Esophagus muscularis mucosa (tissue), 3 donors: ENCODE measurements around the gene SETBP1.

Experiments
- EP300 ChIP-seq: sonication (generic); formaldehyde crosslinking; IDR thresholded peaks from one replicate; pipeline ENCODE4 v1.6.1; 2017; ENCODE audit warnings: antibody characterized with exemption
- TF ChIP-seq, protein P1 (sequence below), 3 experiments: fragments of 200-600 bp in 2 of 3; fragments of 450-650 bp in 1 of 3; sonication (generic) in 2 of 3; IDR thresholded peaks; one replicate each; pipeline ENCODE4 v1.5.1; 2017 to 2019; ENCODE audit warnings: antibody characterized with exemption in 3 of 3, mild to moderate bottlenecking in 2 of 3, moderate library complexity in 1 of 3

GRCh38 chr18:44638034-44638540, 42.6 kb upstream of the SETBP1 start:
- TF ChIP-seq, protein P1, sequence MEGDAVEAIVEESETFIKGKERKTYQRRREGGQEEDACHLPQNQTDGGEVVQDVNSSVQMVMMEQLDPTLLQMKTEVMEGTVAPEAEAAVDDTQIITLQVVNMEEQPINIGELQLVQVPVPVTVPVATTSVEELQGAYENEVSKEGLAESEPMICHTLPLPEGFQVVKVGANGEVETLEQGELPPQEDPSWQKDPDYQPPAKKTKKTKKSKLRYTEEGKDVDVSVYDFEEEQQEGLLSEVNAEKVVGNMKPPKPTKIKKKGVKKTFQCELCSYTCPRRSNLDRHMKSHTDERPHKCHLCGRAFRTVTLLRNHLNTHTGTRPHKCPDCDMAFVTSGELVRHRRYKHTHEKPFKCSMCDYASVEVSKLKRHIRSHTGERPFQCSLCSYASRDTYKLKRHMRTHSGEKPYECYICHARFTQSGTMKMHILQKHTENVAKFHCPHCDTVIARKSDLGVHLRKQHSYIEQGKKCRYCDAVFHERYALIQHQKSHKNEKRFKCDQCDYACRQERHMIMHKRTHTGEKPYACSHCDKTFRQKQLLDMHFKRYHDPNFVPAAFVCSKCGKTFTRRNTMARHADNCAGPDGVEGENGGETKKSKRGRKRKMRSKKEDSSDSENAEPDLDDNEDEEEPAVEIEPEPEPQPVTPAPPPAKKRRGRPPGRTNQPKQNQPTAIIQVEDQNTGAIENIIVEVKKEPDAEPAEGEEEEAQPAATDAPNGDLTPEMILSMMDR (IDR thresholded peaks at IDR 0.05), result no peak
- TF ChIP-seq EP300, result no peak
